ENCODE results near the gene TMEM25. TPM values are rescaled to one million over a fixed set of nuclear protein-coding genes. Genes with fewer than 3 reads are reported as not detected.

The TMEM25 gene
- total and polyA plus RNA-seq, 4 donors: 5.5 to 19.9 (median 7.2) TPM

DNA sequence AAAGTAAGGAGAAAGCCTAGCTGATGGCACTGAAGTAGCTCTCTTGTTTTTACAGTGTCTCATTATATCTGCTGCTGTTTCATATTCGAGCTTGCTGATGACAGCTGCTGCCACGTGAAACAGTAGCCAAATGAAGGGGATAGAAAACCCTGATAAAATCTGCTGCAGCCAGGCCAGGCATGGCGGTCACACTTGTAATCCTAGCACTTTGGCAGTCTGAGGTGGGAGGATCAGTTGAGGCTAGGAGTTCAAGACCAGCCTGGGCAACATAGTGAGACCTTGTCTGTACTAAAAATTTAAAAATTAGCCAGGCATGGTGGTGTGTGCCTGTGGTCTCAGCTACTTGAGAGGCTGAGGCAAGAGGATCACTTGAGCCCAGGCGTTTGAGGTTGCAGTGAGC, 21.3 kb downstream of the TMEM25 start:
- no peaks in the 10 kb centered on the region for H3K27me3 ChIP-seq (ENCODE audit: control insufficient read depth in 4 of 4, insufficient read depth in 4 of 4, low read length in 3 of 4)
- no peak for TF ChIP-seq FOXA2 (IDR thresholded peaks at IDR 0.05)
- TF ChIP-seq, protein P1, sequence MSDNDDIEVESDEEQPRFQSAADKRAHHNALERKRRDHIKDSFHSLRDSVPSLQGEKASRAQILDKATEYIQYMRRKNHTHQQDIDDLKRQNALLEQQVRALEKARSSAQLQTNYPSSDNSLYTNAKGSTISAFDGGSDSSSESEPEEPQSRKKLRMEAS (IDR thresholded peaks at IDR 0.05): no peak
- no peak overlapping the region for H3K4me3 ChIP-seq (ENCODE audit: low read depth in 1 of 3, low read length in 3 of 3)
- no peaks in the 10 kb centered on the region for H3K9me3 ChIP-seq (ENCODE audit: control insufficient read depth in 4 of 4, low read length in 3 of 4)
- no peak overlapping the region for H3K27ac ChIP-seq (ENCODE audit: low read depth in 1 of 2, low read length in 2 of 2)
- H3K36me3 ChIP-seq (ENCODE audit: control insufficient read depth in 4 of 4, insufficient read depth in 3 of 4, low read depth in 1 of 4, low read length in 3 of 4): peaks cover 4 to 35% (median 19%) of the 10 kb centered on the region in 4 donors
- no peak for DNase-seq (ENCODE audit: low spot score)
- no peaks in the 10 kb centered on the region for H3K4me1 ChIP-seq (ENCODE audit: control insufficient read depth in 4 of 4, insufficient read depth in 4 of 4, low read length in 3 of 4)
- no peak overlapping the region for H3K9ac ChIP-seq (ENCODE audit: low read depth in 1 of 2, low read length in 2 of 2)
- 91% methylated on average over 4 of the region's 4 CpGs for WGBS

DNA sequence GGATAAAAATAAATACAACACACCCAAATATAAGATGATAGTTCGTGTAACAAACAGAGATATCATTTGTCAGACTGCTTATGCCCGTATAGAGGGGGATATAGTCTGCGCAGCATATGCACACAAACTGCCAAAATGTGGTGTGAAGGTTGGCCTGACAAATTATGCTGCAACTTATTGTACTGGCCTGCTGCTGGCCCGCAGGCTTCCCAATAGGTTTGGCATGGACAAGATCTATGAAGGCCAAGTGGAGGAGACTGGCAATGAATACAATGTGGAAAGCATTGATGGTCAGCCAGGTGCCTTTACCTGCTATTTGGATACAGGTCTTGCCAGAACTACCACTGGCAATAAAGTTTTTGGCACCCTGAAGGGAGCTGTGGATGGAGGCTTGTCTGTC, 29.8 kb downstream of the TMEM25 start:
- DNase-seq (ENCODE audit: low spot score): no peak
- peaks cover 0 to 3% (median 3%) of the 10 kb centered on the region in 4 donors for H3K4me1 ChIP-seq (ENCODE audit: control insufficient read depth in 4 of 4, insufficient read depth in 4 of 4, low read length in 3 of 4)
- no peak overlapping the region for H3K4me3 ChIP-seq (ENCODE audit: low read depth in 1 of 3, low read length in 3 of 3)
- no peak overlapping the region for H3K9ac ChIP-seq (ENCODE audit: low read depth in 1 of 2, low read length in 2 of 2)
- WGBS: 84% methylated on average over 4 of the region's 4 CpGs
- H3K27me3 ChIP-seq (ENCODE audit: control insufficient read depth in 4 of 4, insufficient read depth in 4 of 4, low read length in 3 of 4): no peaks in the 10 kb centered on the region
- peaks cover 0 to 6% (median 3%) of the 10 kb centered on the region in 4 donors for H3K36me3 ChIP-seq (ENCODE audit: control insufficient read depth in 4 of 4, insufficient read depth in 3 of 4, low read depth in 1 of 4, low read length in 3 of 4)
- no peak for TF ChIP-seq YY1 (IDR thresholded peaks at IDR 0.05)
- no peak for TF ChIP-seq TAF1 (conservative IDR thresholded peaks at IDR 0.05)
- TF ChIP-seq, protein P2, sequence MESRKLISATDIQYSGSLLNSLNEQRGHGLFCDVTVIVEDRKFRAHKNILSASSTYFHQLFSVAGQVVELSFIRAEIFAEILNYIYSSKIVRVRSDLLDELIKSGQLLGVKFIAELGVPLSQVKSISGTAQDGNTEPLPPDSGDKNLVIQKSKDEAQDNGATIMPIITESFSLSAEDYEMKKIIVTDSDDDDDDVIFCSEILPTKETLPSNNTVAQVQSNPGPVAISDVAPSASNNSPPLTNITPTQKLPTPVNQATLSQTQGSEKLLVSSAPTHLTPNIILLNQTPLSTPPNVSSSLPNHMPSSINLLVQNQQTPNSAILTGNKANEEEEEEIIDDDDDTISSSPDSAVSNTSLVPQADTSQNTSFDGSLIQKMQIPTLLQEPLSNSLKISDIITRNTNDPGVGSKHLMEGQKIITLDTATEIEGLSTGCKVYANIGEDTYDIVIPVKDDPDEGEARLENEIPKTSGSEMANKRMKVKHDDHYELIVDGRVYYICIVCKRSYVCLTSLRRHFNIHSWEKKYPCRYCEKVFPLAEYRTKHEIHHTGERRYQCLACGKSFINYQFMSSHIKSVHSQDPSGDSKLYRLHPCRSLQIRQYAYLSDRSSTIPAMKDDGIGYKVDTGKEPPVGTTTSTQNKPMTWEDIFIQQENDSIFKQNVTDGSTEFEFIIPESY (IDR thresholded peaks at IDR 0.05): no peak
- no peak for TF ChIP-seq FOXA1 (IDR thresholded peaks at IDR 0.05)
- no peak for TF ChIP-seq NR2F2 (IDR thresholded peaks at IDR 0.05)
- TF ChIP-seq FOXA2 (IDR thresholded peaks at IDR 0.05): no peak
- no peak for TF ChIP-seq JUND (IDR thresholded peaks at IDR 0.05)
- no peak for TF ChIP-seq EGR1 (IDR thresholded peaks at IDR 0.05; ENCODE audit: low read depth in 2 of 2)
- TF ChIP-seq HNF4G (IDR thresholded peaks at IDR 0.05): no peak
- TF ChIP-seq, protein P3, sequence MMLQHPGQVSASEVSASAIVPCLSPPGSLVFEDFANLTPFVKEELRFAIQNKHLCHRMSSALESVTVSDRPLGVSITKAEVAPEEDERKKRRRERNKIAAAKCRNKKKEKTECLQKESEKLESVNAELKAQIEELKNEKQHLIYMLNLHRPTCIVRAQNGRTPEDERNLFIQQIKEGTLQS (IDR thresholded peaks at IDR 0.05): no peak
- TF ChIP-seq GABPA (IDR thresholded peaks at IDR 0.05 in 1 of 2, conservative IDR thresholded peaks at IDR 0.05 in 1 of 2): no peak
- TF ChIP-seq RXRA (IDR thresholded peaks at IDR 0.05): no peak
- TF ChIP-seq HNF4A (conservative IDR thresholded peaks at IDR 0.05): no peak
- TF ChIP-seq, protein P1 (IDR thresholded peaks at IDR 0.05): no peak
- TF ChIP-seq, protein P4, sequence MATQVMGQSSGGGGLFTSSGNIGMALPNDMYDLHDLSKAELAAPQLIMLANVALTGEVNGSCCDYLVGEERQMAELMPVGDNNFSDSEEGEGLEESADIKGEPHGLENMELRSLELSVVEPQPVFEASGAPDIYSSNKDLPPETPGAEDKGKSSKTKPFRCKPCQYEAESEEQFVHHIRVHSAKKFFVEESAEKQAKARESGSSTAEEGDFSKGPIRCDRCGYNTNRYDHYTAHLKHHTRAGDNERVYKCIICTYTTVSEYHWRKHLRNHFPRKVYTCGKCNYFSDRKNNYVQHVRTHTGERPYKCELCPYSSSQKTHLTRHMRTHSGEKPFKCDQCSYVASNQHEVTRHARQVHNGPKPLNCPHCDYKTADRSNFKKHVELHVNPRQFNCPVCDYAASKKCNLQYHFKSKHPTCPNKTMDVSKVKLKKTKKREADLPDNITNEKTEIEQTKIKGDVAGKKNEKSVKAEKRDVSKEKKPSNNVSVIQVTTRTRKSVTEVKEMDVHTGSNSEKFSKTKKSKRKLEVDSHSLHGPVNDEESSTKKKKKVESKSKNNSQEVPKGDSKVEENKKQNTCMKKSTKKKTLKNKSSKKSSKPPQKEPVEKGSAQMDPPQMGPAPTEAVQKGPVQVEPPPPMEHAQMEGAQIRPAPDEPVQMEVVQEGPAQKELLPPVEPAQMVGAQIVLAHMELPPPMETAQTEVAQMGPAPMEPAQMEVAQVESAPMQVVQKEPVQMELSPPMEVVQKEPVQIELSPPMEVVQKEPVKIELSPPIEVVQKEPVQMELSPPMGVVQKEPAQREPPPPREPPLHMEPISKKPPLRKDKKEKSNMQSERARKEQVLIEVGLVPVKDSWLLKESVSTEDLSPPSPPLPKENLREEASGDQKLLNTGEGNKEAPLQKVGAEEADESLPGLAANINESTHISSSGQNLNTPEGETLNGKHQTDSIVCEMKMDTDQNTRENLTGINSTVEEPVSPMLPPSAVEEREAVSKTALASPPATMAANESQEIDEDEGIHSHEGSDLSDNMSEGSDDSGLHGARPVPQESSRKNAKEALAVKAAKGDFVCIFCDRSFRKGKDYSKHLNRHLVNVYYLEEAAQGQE (IDR thresholded peaks at IDR 0.05): no peak
- TF ChIP-seq, protein P5, sequence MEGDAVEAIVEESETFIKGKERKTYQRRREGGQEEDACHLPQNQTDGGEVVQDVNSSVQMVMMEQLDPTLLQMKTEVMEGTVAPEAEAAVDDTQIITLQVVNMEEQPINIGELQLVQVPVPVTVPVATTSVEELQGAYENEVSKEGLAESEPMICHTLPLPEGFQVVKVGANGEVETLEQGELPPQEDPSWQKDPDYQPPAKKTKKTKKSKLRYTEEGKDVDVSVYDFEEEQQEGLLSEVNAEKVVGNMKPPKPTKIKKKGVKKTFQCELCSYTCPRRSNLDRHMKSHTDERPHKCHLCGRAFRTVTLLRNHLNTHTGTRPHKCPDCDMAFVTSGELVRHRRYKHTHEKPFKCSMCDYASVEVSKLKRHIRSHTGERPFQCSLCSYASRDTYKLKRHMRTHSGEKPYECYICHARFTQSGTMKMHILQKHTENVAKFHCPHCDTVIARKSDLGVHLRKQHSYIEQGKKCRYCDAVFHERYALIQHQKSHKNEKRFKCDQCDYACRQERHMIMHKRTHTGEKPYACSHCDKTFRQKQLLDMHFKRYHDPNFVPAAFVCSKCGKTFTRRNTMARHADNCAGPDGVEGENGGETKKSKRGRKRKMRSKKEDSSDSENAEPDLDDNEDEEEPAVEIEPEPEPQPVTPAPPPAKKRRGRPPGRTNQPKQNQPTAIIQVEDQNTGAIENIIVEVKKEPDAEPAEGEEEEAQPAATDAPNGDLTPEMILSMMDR (IDR thresholded peaks at IDR 0.05; ENCODE audit: low read depth, low read length, missing input control): no peak
- no peak for TF ChIP-seq RAD21 (IDR thresholded peaks at IDR 0.05)
- H3K9me3 ChIP-seq (ENCODE audit: control insufficient read depth in 4 of 4, low read length in 3 of 4): no peaks in the 10 kb centered on the region
- no peak overlapping the region for H3K27ac ChIP-seq (ENCODE audit: low read depth in 1 of 2, low read length in 2 of 2)
